Fibroblast of skin of left quadriceps (primary cell): ENCODE data around the gene LBHD1.
"Not testable (repeated sequence)": the region's sequence is repeated elsewhere in the genome, so short reads cannot be mapped to it uniquely, and the experiment has no call there.

ENCODE experiments used
- DNase-seq, 2 experiments: peaks; one replicate each; pipeline ENCODE4 v3.0.0-alpha.2; 2013; ENCODE audit warnings: low read depth in 2 of 2

Gene LBHD1

DNA sequence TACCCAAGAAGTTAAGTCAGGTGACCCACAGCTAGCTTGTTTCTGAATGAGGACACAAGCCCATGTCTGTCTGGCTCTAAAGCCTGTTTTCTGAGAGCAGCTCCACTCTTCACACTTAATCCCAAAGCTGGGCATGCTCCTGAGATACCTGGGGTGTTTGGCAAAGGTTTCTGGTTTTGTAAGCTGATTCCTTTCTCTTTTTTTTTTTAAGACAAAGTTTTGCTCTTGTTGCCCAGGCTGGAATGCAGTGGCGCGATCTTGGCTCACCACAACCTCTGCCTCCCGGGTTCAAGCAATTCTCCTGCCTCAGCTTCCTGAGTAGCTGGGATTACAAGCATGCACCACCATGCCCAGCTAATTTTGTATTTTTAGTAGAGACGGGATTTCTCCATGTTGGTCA, 21.6 kb upstream of the LBHD1 start:
- not testable (repeated sequence) for DNase-seq

DNA sequence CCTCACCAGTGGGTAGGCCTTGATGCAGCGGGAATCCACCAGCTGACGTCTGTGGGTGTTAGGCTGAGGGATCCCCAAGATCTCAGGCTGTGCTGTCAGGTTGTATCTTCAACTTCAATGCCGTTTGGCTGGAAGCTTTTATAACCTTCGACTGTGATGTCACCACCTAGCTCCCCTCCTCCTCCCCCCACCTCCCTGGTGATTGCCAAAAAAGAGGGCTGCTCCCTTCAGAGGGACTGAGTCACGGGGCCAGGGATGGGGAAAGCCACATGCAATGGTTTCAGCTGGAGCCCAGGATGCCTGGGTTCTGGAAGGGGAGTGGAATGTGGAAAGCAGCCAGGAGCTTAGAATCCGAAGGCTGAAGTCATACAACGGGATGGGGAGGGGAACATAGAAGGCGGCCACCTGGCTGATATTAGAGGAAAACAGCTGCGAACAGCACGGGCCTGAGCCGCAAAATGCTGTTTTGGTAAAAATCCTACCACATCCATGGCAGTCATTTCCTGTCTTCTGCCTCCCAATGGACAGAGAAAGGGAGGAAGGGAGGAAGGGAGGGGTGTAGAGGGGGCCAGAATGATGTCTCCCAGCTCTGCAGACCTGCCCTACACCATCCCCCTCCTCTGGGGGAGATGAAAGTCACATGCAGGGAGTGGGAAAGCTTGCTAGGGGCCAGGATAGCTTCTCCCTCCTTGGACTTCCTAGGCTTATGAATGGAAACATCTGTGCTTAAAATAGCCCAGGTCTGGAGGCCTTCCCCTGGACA, 17.5 kb upstream of the LBHD1 start, which contains the start of gene LRRN4CL:
TSS of gene LRRN4CL (minus strand) at position 110 of the 763 bp plus-strand sequence. CDS start 1,022 bp downstream, outside the sequence.
- DNase-seq: peak; percentile 97

DNA sequence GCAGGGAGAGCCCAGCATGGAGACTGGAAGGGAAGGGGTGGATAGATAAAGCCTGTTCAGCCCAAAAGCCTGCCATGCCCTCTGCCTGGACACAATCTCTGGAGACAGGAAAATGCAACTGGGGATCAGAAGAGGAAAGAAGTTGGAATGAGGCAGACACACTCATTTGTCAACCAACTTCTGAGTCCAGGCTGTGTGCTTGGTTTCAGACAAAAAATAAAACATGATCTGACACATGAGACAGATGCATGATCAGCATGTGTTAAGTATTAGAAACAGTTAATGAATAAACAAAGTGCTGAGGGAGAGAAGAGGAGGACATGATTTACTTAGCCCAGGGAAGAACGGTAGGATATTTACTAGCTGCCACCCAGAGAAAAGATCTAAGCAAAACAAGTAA, 16.4 kb upstream of the LBHD1 start:
- no peak for DNase-seq

- no peak for DNase-seq
Measured at GRCh38 chr11:62687508-62688396, 15.7 kb upstream of the LBHD1 start.

DNA sequence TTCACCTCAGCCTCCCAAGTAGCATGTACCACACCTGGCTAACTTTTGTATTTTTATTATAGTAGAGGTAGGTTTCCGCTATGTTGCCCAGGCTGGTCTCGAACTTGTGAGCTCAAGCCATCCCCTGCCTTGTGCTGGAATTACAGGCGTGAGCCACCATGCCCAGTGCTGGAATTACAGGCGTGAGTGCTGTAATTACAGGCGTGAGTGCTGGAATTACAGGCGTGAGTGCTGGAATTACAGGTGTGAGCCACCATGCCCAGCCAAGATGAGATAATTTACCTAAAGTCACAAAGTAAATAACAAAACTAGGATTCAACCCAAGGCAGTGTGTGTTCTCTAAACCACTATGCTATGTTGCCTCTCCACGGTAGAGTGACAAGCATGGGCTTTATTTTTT, 10.5 kb upstream of the LBHD1 start:
- DNase-seq: no peak

DNA sequence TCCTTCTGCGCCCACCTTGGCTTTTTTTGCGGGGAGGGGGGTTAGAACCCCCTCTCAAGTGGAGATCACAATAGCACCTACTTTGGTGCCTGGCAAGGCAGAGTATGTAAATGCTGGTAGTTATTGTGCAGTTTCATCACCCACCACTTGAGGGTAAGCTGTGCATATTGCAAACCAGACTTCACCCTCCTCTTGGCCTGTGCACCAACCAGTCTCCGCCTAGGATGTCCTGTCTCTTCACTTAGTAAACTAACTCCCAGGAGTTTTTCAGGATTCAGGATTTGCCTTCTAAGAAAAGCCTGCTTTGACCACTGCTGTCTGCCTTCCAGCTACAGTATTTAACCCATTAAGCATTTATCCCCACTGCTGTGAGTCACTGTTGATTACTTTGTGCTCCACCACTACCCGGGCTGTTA, 8.8 kb upstream of the LBHD1 start:
- peak; percentile 66 to 67 for DNase-seq

DNA sequence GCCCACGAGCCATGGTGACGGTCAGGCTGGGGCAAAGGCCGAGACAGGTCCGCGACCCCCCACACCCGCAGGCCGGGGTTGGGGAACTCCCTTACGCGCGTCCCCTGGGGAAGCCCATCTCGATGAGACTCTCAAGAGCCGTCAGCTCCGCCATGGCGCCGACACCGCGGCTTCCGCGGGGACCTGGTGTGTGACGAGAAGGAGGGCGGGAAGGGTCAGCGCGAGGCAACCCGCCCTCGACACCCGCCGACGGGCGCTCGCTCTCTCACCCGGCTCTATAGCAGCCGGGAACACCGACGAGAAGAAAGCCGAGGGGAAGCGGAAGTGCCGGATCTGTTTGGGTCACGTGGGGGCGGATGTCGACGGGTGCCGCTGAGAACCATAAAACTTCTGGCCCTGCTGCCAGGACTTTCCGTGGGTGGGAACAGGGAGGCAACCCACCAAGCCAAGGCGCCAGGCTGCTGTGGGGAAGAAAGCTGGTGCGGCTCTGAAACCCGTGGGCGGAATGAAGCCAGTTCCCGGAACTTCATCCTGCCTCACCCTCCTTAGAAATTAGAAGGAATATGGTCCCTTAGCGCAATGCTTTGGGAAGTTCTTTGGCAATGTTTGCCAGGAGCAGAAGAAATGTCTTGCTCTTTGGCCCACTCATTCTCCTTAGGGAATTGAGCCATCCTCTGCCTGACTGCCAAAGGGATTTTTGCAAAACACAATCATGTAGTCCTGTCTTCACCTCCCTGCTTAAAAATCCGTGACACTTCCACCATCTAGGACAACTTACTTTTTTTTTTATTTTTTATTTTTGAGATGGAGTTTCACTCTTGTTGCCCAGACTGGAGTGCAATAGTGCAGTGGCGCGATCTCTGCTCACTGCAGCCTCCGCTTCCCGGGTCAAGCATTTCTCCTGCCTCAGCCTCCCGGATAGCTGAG, 7.0 kb upstream of the LBHD1 start, which contains the start of gene UBXN1:
TSS of gene UBXN1 (minus strand) at position 304 of the 927 bp plus-strand sequence. CDS start at position 154, 150 bp downstream.
- DNase-seq: peak; percentile 71 to 80

DNA sequence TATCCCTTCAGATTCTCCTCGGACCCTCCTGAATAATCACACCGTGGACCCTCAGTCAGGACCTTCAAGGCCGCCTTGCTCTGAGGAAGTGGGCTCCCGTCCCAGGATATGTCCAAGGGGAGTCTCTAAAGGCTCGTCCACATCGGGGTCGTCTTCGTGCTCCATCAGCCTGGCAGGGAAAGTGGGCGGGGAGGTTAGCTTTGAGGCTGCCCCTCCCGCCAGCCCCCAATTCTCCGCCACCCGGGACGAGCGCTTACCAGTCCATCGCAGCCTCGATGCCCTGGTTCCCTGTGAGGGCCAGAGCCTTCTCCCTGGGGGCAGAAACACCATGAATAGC, 6.3 kb upstream of the LBHD1 start:
- DNase-seq: no peak

DNA sequence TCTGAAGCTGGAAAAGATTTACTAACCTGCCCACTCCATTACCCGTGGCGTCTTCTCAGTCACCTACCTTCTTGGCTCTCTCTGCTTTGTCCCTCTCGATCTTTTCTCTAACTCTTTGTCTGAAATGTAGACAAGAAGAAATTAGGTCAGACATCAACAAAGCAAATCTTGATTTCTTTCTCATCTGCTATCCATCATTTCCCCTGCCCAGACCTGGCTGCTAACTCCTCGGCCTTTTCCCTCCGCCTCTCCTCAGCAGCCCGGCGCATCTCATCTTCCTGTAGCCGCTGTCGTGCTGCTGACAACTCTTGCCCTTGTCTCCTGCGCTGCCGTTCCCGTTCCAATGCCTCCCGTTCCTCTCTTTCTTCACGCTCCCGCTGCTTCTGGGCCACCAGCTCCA, 5.6 kb upstream of the LBHD1 start:
- no peak for DNase-seq

GRCh38 chr11:62677156-62677555, 5.1 kb upstream of the LBHD1 start:
- DNase-seq: no peak

DNA sequence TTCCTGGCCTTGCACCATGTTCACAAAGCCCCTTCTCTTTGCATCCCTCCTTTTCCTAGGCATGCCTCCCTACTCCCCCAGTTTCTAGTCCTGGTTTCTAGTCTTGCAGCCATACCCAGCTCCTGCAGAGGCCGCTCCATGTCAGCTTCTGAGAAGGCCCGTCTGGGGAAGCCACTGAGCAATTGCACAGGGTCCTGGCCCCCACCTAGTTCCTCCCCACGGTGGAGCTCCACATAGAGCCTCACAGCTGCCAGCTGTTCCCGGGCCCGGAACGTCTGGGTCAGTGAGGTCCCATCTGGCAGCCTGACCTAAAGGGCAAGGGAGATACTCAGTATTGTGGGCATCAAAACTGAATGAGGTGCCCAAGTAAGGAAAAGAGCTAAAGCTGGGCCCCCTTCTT, 4.6 kb upstream of the LBHD1 start:
- no peak for DNase-seq

DNA sequence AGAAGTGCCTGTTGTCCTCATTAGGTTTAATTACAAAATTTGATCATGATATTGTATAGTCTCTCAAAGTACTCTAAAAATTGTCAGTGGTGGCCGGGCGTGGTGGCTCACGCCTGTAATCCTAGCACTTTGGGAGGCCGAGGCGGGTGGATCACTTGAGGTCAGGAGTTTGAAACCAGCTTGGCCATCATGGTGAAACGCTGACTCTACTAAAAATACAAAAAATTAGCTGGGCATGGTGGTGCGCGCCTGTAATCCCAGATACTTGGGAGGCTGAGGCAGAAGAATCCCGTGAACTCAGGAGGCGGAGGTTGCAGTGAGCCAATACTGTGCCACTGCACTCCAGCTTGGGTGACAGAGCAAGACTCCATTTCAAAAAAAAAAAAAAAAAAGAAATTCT, 3.3 kb upstream of the LBHD1 start:
- DNase-seq: not testable (repeated sequence)

DNA sequence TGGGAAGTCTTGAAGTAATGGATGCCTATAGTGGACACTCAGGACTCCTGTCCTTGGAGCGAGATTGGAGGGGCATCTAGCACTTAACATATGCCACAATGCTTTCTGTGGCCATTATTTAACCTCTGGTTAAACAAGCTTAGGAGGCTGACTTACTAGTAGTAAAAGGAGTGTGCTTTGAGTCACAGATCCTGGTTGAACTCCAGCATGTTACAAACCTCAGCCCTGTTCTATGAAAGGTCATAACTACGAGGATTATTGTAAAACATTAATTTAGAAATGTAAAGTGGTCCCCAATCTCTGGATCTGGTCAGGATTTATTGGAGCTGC, 1.1 kb upstream of the LBHD1 start:
- no peak for DNase-seq

DNA sequence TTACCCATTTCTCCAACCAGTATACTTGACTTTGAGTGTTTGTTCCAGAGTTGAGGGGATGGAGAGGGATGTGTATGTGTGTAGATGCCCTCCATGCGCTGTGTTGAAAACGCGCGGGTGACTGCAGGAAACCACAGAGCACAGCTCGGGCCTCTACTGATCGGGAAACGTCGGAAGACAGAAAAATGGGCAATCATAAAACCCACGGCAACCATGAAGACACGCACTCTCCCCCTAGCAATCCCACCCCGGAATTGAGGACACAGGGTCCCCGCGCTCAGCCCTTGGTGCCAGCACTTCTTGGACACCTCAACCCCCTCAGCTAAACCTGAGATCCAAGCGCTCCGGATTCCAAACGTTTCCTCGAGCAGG, 845 bp downstream of the LBHD1 start:
- no peak for DNase-seq

- DNase-seq: no peak
Measured at GRCh38 chr11:62669420-62670161, 2.5 kb downstream of the LBHD1 start.

GRCh38 chr11:62667460-62667859, 4.6 kb downstream of the LBHD1 start:
- DNase-seq: no peak

DNA sequence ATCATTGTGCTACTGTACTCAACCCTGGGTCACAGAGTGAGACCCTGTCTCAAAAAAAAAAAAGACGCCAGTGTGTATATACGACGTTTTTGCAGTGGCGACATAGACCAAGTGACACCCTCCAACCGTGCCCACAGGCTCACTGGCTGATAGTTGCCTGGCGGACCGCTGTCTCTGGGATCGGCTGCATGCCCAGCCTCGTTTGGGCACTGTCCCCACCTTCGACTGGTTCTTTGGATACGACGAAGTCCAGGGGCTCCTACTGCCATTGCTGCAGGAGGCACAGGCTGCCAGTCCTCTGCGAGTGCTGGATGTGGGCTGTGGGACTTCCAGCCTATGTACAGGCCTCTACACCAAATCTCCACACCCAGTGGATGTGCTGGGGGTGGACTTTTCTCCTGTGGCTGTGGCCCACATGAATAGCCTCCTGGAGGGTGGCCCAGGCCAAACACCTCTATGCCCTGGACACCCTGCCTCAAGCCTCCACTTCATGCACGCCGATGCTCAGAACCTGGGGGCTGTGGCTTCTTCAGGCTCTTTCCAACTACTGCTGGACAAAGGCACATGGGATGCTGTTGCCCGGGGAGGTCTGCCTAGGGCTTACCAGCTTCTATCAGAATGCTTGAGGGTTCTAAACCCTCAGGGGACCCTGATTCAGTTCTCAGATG, 5.7 kb downstream of the LBHD1 start:
- no peak for DNase-seq

- DNase-seq: no peak
Measured at GRCh38 chr11:62665599-62666258, 6.3 kb downstream of the LBHD1 start.

DNA sequence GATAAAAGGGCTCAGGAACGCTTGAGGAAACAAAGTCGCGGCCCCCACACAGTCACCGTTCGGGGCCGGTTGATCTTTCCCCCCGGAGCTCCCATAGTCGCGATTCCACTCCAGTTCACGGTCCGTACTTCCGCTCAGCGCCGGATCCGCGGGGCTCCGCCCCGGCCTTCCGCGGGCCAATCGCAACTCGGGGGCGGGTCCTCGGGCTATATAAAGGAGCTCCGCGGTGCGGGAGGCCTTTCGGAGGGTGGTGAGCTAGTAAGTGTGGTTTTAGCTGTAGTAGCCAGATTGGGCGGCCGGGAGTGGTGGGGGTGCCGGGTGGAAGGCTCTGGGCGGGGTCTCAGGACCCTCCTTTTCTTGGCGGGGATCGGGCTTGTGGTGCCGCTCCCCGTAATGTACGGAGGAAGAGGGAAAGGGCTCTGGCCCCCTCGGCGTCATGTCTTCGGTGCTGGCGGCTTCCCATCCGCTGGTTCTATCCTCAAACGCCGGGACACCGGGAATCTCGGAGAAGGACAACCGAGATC, 6.9 kb downstream of the LBHD1 start, which contains the start of the genes C11orf98 and CSKMT:
TSS of gene C11orf98 (minus strand) at position 136 of the 524 bp plus-strand sequence. CDS start at position 95, 41 bp downstream.
TSS of gene CSKMT (plus strand) at position 238 of the 524 bp plus-strand sequence. CDS start 568 bp downstream, outside the sequence.
- DNase-seq: peak; percentile 85 to 87
